Dermis lymphatic vessel endothelial cell (primary cell): ENCODE results near the gene GLRB. TPM values are rescaled to one million over a fixed set of nuclear protein-coding genes. Genes with fewer than 3 reads are reported as not detected.

ENCODE experiments used
- total RNA-seq: library from RNA; depleted of rRNA; stranded (reverse); fragments of >200 nt; gene quantifications from 2 replicates; pipeline ENCODE4 v1.2.1, GENCODE V29; 2014

Gene GLRB
- 6.0 and 19.3 TPM in 2 replicates for total RNA-seq

DNA sequence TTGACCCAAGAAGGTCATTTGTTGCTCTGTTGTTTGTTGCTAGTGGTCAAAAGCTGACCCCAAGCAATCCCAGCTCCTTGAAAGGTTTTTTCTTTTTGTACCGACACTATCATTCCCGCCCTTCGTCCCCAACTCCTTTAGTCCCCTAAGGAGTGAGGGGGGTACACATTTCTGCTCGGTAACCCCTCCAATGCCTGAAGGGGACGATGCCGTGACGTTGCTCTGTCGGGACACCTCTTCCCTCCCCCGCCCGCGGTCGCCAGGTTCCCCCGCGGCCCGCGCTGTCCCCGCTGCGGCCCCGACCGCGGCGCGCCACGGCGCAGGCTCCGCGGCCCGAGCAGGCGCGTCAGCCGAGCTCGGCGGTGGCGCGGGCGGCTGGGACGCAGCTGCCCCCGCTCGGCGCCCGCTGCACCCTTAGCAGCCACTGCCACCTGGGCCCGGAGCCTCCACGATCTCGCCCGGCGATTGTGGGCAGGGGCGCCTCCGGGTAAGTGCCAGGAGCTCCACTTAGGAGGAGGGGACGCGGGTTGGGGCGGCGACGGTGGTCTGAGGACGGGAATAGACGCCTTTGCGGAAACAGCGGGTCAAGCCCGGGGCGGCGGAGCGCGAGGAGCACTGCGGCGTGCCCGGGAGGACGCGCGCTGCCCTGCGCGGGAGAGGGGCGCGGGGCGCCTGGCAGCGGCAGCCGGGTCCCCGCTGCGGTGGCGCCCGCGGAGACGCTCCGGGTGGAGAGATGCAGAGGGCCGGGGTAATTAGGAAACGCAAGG is at the start of gene GLRB:
GLRB (plus strand) TSS at position 340 of the 767 bp plus-strand sequence. CDS start 1,875 bp downstream, outside the sequence.

DNA sequence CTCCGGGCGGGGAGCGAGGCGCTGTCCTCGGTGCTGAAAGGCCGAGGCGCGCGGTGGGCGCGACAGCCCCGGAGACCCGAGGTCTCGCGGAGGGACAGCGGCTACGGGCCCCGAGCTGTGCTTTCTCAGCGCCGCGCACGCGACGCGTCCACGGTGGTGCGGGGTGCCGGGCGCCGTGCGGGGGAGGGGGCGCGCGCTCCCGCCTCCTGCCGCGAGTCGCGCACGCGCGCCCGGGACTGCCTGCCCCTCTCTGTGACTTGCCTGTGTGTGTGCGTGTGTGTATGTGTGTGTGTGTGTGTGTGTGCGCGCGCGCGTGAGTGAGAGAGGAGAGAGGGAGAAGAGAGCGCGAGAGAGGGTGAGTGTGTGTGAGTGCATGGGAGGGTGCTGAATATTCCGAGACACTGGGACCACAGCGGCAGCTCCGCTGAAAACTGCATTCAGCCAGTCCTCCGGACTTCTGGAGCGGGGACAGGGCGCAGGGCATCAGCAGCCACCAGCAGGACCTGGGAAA is 144.5 kb downstream of the GLRB start, which contains the start of gene GRIA2:
GRIA2 (plus strand) TSS at position 358 of the 511 bp plus-strand sequence. CDS start 315 bp downstream, outside the sequence.

Other genes with a start within 250 kb of the GLRB start
- 15.7 and 21.5 TPM in 2 replicates for gene PDGFC, start 104.4 kb upstream of the GLRB start, total RNA-seq
- gene GRIA2, start 144.6 kb downstream of the GLRB start, total RNA-seq: not detected in 2 replicates